H9 (cell line): ENCODE data around the gene CPEB2. TPM values are rescaled to one million over a fixed set of nuclear protein-coding genes. Genes with fewer than 3 reads are reported as not detected.

ENCODE experiments used
- DNase-seq: peaks from one replicate; pipeline ENCODE4 v3.0.0-alpha.2; 2017
- H2AFZ ChIP-seq: one replicate; pipeline ENCODE4 v1.6.1; 2013; ENCODE audit warnings: mild to moderate bottlenecking, low read length, control low read depth, moderate library complexity
- H2AK5ac ChIP-seq: 2 replicates; pipeline ENCODE4 v1.6.1; 2013; ENCODE audit warnings: low read length, control low read depth, mixed read lengths; ENCODE audit not compliant: insufficient read length
- H2BK120ac ChIP-seq: one replicate; pipeline ENCODE4 v1.6.1; 2013; ENCODE audit warnings: low read depth, mild to moderate bottlenecking, low read length, control low read depth, inconsistent platforms; ENCODE audit not compliant: poor library complexity, severe bottlenecking
- H2BK12ac ChIP-seq: 2 replicates; pipeline ENCODE4 v1.6.1; 2013; ENCODE audit warnings: low read length, control low read depth, mixed read lengths, low read depth; ENCODE audit not compliant: insufficient read length
- H2BK15ac ChIP-seq: 2 replicates; pipeline ENCODE4 v1.6.1; 2013; ENCODE audit warnings: low read depth, low read length, control low read depth
- H2BK20ac ChIP-seq: one replicate; pipeline ENCODE4 v1.6.1; 2013; ENCODE audit warnings: low read depth, mild to moderate bottlenecking, low read length, control low read depth, inconsistent platforms; ENCODE audit not compliant: poor library complexity, severe bottlenecking
- H2BK5ac ChIP-seq: 2 replicates; pipeline ENCODE4 v1.6.1; 2013; ENCODE audit warnings: low read length, control low read depth, mixed read lengths; ENCODE audit not compliant: insufficient read length
- H3K14ac ChIP-seq: 2 replicates; pipeline ENCODE4 v1.6.1; 2013; ENCODE audit warnings: low read length, control low read depth; ENCODE audit not compliant: insufficient read depth
- H3K18ac ChIP-seq: 2 replicates; pipeline ENCODE4 v1.6.1; 2013; ENCODE audit warnings: low read depth, mild to moderate bottlenecking, mixed read lengths, low read length, control low read depth; ENCODE audit not compliant: insufficient read length
- H3K23ac ChIP-seq: 2 replicates; pipeline ENCODE4 v1.6.1; 2013; ENCODE audit warnings: low read length, control low read depth, mixed read lengths, low read depth; ENCODE audit not compliant: insufficient read length
- H3K23me2 ChIP-seq: 2 replicates; pipeline ENCODE4 v1.6.1; 2013; ENCODE audit warnings: low read depth, mild to moderate bottlenecking, mixed read lengths, low read length, control low read depth; ENCODE audit not compliant: insufficient read length, poor library complexity, severe bottlenecking
- H3K27ac ChIP-seq: 2 replicates; pipeline ENCODE4 v1.5.1; 2013; ENCODE audit warnings: low read length, control low read depth, mixed read lengths, low read depth; ENCODE audit not compliant: insufficient read length
- H3K27me3 ChIP-seq: 2 replicates; pipeline ENCODE4 v1.6.1; 2013; ENCODE audit warnings: low read length, control low read depth, inconsistent platforms; ENCODE audit not compliant: insufficient read depth
- H3K4ac ChIP-seq: 2 replicates; pipeline ENCODE4 v1.6.1; 2013; ENCODE audit warnings: low read depth, mild to moderate bottlenecking, control low read depth, inconsistent platforms, low read length, moderate library complexity
- H3K4me1 ChIP-seq: 2 replicates; pipeline ENCODE4 v1.6.1; 2013; ENCODE audit warnings: low read length, control low read depth, inconsistent platforms; ENCODE audit not compliant: insufficient read depth
- H3K4me2 ChIP-seq: 2 replicates; pipeline ENCODE4 v1.6.1; 2013; ENCODE audit warnings: low read length, control low read depth, mixed read lengths; ENCODE audit not compliant: insufficient read length, insufficient read depth
- H3K56ac ChIP-seq: 2 replicates; pipeline ENCODE4 v1.6.1; 2013; ENCODE audit warnings: low read depth, mild to moderate bottlenecking, mixed read lengths, low read length, control low read depth; ENCODE audit not compliant: insufficient read length
- H3K79me1 ChIP-seq: 2 replicates; pipeline ENCODE4 v1.6.1; 2013; ENCODE audit warnings: low read depth, mild to moderate bottlenecking, moderate library complexity, low read length, control low read depth, inconsistent platforms; ENCODE audit not compliant: insufficient read depth, poor library complexity, severe bottlenecking
- H3K79me2 ChIP-seq: 2 replicates; pipeline ENCODE4 v1.6.1; 2013; ENCODE audit warnings: low read length, control low read depth, inconsistent platforms; ENCODE audit not compliant: insufficient read depth
- H3K9ac ChIP-seq: 2 replicates; pipeline ENCODE4 v1.6.1; 2013; ENCODE audit warnings: low read length, control low read depth, mixed read lengths; ENCODE audit not compliant: insufficient read length; ENCODE audit errors: extremely low read depth
- H3K9me3 ChIP-seq: one replicate; pipeline ENCODE4 v1.6.1; 2013; ENCODE audit warnings: low read depth, low read length, inconsistent platforms; ENCODE audit not compliant: control insufficient read depth
- H3T11ph ChIP-seq: one replicate; pipeline ENCODE4 v1.6.1; 2013; ENCODE audit warnings: mild to moderate bottlenecking, low read length, control low read depth, inconsistent platforms
- H4K20me1 ChIP-seq: one replicate; pipeline ENCODE4 v1.6.1; 2013; ENCODE audit not compliant: control insufficient read depth, insufficient read length, insufficient read depth
- H4K5ac ChIP-seq: 2 replicates; pipeline ENCODE4 v1.6.1; 2013; ENCODE audit warnings: low read depth, mild to moderate bottlenecking, mixed read lengths, low read length, control low read depth; ENCODE audit not compliant: insufficient read length
- H4K8ac ChIP-seq: replicated peaks from 2 replicates; pipeline ENCODE4 v1.6.1; 2013; ENCODE audit warnings: low read length, control low read depth, mixed read lengths, low read depth; ENCODE audit not compliant: insufficient read length
- H4K91ac ChIP-seq: 2 replicates; pipeline ENCODE4 v1.6.1; 2013; ENCODE audit warnings: low read depth, mild to moderate bottlenecking, moderate library complexity, mixed read lengths, low read length, control low read depth; ENCODE audit not compliant: insufficient read length
- H3K27ac Mint-ChIP-seq, 3 experiments: 2 replicates in 2 of 3; 3 replicates in 1 of 3; pipeline ENCODE4 v1.8.0; 2020 to 2021; ENCODE audit warnings: mixed read lengths in 3 of 3, mild to moderate bottlenecking in 1 of 3, moderate library complexity in 1 of 3
- H3K27me3 Mint-ChIP-seq: 2 replicates; pipeline ENCODE4 v1.8.0; 2021; ENCODE audit warnings: low read depth, mild to moderate bottlenecking, moderate library complexity, mixed read lengths
- H3K36me3 Mint-ChIP-seq, 3 experiments: 2 replicates in 2 of 3; 3 replicates in 1 of 3; pipeline ENCODE4 v1.8.0; 2020 to 2021; ENCODE audit warnings: low read depth in 3 of 3, mixed read lengths in 3 of 3; ENCODE audit not compliant: insufficient read depth in 1 of 3
- H3K4me1 Mint-ChIP-seq, 2 experiments: 2 replicates each; pipeline ENCODE4 v1.8.0; 2020; ENCODE audit warnings: mixed read lengths in 2 of 2
- H3K4me3 Mint-ChIP-seq, 2 experiments: 2 replicates in 1 of 2; 3 replicates in 1 of 2; pipeline ENCODE4 v1.8.0; 2020 to 2021; ENCODE audit warnings: mild to moderate bottlenecking in 2 of 2, mixed read lengths in 2 of 2, moderate library complexity in 1 of 2
- H3K9me3 Mint-ChIP-seq, 2 experiments: 2 replicates in 1 of 2; 3 replicates in 1 of 2; pipeline ENCODE4 v1.8.0; 2020; ENCODE audit warnings: mild to moderate bottlenecking in 2 of 2, mixed read lengths in 2 of 2, moderate library complexity in 1 of 2
- CTCF ChIP-seq: fragments of 200-600 bp; sonication (generic); conservative IDR thresholded peaks from 3 replicates; pipeline ENCODE4 v1.8.0; 2021; ENCODE audit warnings: antibody characterized with exemption, mild to moderate bottlenecking
- WGBS: extraction: QIAGEN DNeasy Blood & Tissue Kit; methylation state at CpG from one replicate; pipeline ENCODE4 v1.1.7; 2013; ENCODE audit warnings: missing lambda C conversion rate, low lambda C conversion rate, mixed read lengths; ENCODE audit not compliant: insufficient read length; ENCODE audit errors: extremely low coverage; 5-methylcytosine and 5-hydroxymethylcytosine counted together
- total RNA-seq: library from RNA; stranded (reverse); gene quantifications from 2 replicates; pipeline ENCODE4 v1.2.1, GENCODE V29; 2021

CPEB2 gene
- total RNA-seq, 1 experiment from 2014 or later, result 1.8 TPM

- H3K4me3 Mint-ChIP-seq, result no peak overlapping the region
- no CpG with 5 or more reads among the region's 5 CpGs for WGBS
These were observed 104.1 kb downstream of the CPEB2 start for GRCh38 chr4:15106399-15106798.

More at GRCh38 chr4:15106399-15106798, 104.1 kb downstream of the CPEB2 start:
- no peaks in the 10 kb centered on the region for H3K23me2 ChIP-seq
- H3K4ac ChIP-seq, result no peak overlapping the region
- no peaks in the 10 kb centered on the region for H4K20me1 ChIP-seq
- no peak overlapping the region for H2AK5ac ChIP-seq
- no peak overlapping the region for H3K18ac ChIP-seq
- no peaks in the 10 kb centered on the region for H3K79me2 ChIP-seq
- no peak overlapping the region for H3K56ac ChIP-seq
- H3K27me3 ChIP-seq, result no peaks in the 10 kb centered on the region
- no peaks in the 10 kb centered on the region for H3K9me3 ChIP-seq
- H3K9ac ChIP-seq, result no peak overlapping the region
- H3K27ac ChIP-seq, result no peak overlapping the region
- H3K27me3 Mint-ChIP-seq, result no peaks in the 10 kb centered on the region; the same call in 1 of the 2 replicates
- no peaks in the 10 kb centered on the region for H3K79me1 ChIP-seq
- no peak overlapping the region for H3K4me2 ChIP-seq
- no peak overlapping the region for H2BK12ac ChIP-seq
- no peak overlapping the region for H2BK20ac ChIP-seq
- H2AFZ ChIP-seq, result no peak overlapping the region
- H2BK5ac ChIP-seq, result no peak overlapping the region
- H3K9me3 Mint-ChIP-seq, result peaks cover 3 to 7% of the 10 kb centered on the region in 2 experiments; a peak in 3 of 5 replicates
- H3K4me1 ChIP-seq, result no peaks in the 10 kb centered on the region
- no peak overlapping the region for H2BK15ac ChIP-seq
- H3K27ac Mint-ChIP-seq, result no peak overlapping the region
- no peak overlapping the region for H4K91ac ChIP-seq
- H4K5ac ChIP-seq, result no peak overlapping the region
- no peak overlapping the region for H3T11ph ChIP-seq
- DNase-seq, result no peak
- H3K23ac ChIP-seq, result no peak overlapping the region
- H3K4me1 Mint-ChIP-seq, result no peaks in the 10 kb centered on the region
- no peak for TF ChIP-seq CTCF
- peaks cover 0 to 5% (median 0%) of the 10 kb centered on the region in 3 experiments; a peak in 3 of 7 replicates for H3K36me3 Mint-ChIP-seq
- H4K8ac ChIP-seq, result no peak overlapping the region
- H3K14ac ChIP-seq, result no peak overlapping the region
- H2BK120ac ChIP-seq, result no peak overlapping the region
